BLaER1 (cell line): Measurements from ENCODE around the gene SALL3.
"Not testable (repeated sequence)": the region's sequence is repeated elsewhere in the genome, so short reads cannot be mapped to it uniquely, and the experiment has no call there.

Experiments
- H3K27ac ChIP-seq: shearing (Covaris generic); formaldehyde crosslinking; 2 replicates; pipeline ENCODE4 v1.8.1; 2022
- H3K27me3 ChIP-seq: shearing (Covaris generic); formaldehyde crosslinking; 2 replicates; pipeline ENCODE4 v1.8.1; 2022
- H3K36me3 ChIP-seq: shearing (Covaris generic); formaldehyde crosslinking; 2 replicates; pipeline ENCODE4 v1.8.1; 2022
- H3K4me1 ChIP-seq: shearing (Covaris generic); formaldehyde crosslinking; 2 replicates; pipeline ENCODE4 v1.8.1; 2022
- H3K4me2 ChIP-seq: shearing (Covaris generic); formaldehyde crosslinking; 2 replicates; pipeline ENCODE4 v1.8.1; 2022
- H3K4me3 ChIP-seq: shearing (Covaris generic); formaldehyde crosslinking; 2 replicates; pipeline ENCODE4 v1.8.1; 2022
- H3K9ac ChIP-seq: shearing (Covaris generic); formaldehyde crosslinking; 2 replicates; pipeline ENCODE4 v1.8.1; 2022
- H3K9me3 ChIP-seq: shearing (Covaris generic); formaldehyde crosslinking; 2 replicates; pipeline ENCODE4 v1.8.1; 2022
- H4K20me1 ChIP-seq: shearing (Covaris generic); formaldehyde crosslinking; 2 replicates; pipeline ENCODE4 v1.8.1; 2022
- Cebpa-rat ChIP-seq: shearing (Covaris generic); IDR thresholded peaks from 2 replicates; pipeline ENCODE4 v1.8.1; 2022

Gene SALL3

DNA sequence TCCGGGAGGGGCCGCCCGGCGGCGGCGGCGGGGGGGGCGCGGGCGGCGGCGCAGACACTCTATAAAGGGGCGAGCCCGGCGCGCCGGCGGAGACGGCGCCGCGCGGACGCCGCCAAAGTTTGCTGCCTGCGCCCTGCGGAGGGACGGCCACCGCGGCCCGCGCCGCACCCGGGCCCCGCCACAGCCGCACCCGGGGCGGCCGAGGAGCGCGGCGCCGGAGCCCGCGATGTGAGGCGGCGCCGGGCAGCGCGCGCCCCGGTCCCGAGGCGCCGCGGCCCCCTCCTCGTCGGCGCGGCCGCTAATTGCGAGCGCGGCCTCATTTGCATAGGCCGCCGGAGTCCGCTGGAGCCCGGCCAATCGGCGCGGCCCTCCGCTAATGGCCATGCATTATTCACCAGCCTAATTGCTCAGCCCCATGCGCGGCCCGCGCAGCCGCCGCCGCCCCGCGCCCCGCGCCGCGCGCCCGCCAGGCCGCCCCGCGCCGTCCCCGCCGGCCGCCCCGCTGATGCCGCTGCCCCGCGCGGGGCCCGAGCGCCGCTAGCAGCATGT is at the start of gene SALL3:
TSS of gene SALL3 (plus strand) at position 89 of the 549 bp plus-strand sequence. CDS start at position 546, 457 bp downstream.
- no peak for TF ChIP-seq Cebpa-rat

DNA sequence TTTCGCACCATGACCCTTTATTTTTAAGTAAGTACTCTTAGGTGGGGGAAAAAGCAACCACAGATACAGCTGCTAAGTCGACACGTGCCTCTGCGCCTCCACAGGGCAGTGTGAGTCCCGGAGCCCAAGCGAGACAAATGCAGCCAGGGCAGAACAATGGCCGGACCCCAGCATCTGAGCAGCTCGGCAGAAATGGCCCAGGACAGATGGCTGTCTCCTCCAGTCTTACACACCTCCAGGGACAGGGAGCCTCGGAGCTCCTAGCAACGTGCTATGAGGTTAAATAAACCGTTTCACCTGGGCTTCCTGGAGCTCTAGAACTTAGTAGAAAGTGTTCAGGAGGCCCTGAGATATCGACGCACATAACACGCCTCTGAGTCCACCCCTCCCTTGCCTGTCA is 47.3 kb upstream of the SALL3 start:
- H3K27ac ChIP-seq, result no peak overlapping the region
- no peak overlapping the region for H3K4me2 ChIP-seq
- no peaks in the 10 kb centered on the region for H3K36me3 ChIP-seq
- H4K20me1 ChIP-seq, result no peaks in the 10 kb centered on the region
- no peak for TF ChIP-seq Cebpa-rat
- peaks cover 12% of the 10 kb centered on the region for H3K4me1 ChIP-seq
- H3K9ac ChIP-seq, result no peak overlapping the region
- no peaks in the 10 kb centered on the region for H3K27me3 ChIP-seq
- no peak overlapping the region for H3K4me3 ChIP-seq
- H3K9me3 ChIP-seq, result peaks cover 16% of the 10 kb centered on the region; the same call in 1 of the 2 replicates

More for the DNA sequence above, at the start of gene SALL3:
- peaks cover 55% of the 10 kb centered on the region for H3K9me3 ChIP-seq
- no peak within 1 kb of the TSS for H3K4me2 ChIP-seq
- H3K27ac ChIP-seq, result no peak within 1 kb of the TSS
- no peaks in the 10 kb centered on the region for H3K4me1 ChIP-seq
- H3K27me3 ChIP-seq, result peaks cover 67% of the 10 kb centered on the region
- H3K9ac ChIP-seq, result no peak within 1 kb of the TSS
- peak within 1 kb of the TSS; percentile 35; the same call in 1 of the 2 replicates for H3K4me3 ChIP-seq
- no peaks in the 10 kb centered on the region for H4K20me1 ChIP-seq
- no peaks in the 10 kb centered on the region for H3K36me3 ChIP-seq

DNA sequence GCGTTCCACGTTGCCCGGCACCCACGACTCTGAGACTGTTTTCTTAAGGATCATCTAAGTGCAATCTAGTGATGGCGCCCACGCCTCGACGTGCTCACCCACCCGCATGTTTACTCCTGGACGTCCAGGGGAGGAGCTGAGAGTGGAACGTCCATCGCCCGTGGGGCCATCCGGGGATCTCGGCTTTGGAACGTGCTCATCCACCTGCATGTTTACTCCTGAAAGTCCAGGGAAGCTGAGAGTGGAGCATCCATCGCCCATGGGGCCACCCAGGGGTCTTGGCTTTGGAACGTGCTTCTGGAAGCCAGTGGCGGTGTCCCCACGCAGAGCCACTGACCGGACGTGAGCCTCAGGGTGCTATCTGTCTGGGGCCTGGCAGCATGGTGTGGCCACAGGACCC is 45.6 kb upstream of the SALL3 start:
- H3K9me3 ChIP-seq, result 0 out of 2 replicates have a peak, but pooled peaks cover under 1% of the 10 kb centered on the region
- H3K27ac ChIP-seq, result no peak overlapping the region
- H3K4me3 ChIP-seq, result no peak overlapping the region
- no peak overlapping the region for H3K9ac ChIP-seq
- H3K4me2 ChIP-seq, result no peak overlapping the region
- H3K4me1 ChIP-seq, result peaks cover 19% of the 10 kb centered on the region
- TF ChIP-seq Cebpa-rat, result no peak
- H4K20me1 ChIP-seq, result no peaks in the 10 kb centered on the region
- no peaks in the 10 kb centered on the region for H3K27me3 ChIP-seq
- no peaks in the 10 kb centered on the region for H3K36me3 ChIP-seq

DNA sequence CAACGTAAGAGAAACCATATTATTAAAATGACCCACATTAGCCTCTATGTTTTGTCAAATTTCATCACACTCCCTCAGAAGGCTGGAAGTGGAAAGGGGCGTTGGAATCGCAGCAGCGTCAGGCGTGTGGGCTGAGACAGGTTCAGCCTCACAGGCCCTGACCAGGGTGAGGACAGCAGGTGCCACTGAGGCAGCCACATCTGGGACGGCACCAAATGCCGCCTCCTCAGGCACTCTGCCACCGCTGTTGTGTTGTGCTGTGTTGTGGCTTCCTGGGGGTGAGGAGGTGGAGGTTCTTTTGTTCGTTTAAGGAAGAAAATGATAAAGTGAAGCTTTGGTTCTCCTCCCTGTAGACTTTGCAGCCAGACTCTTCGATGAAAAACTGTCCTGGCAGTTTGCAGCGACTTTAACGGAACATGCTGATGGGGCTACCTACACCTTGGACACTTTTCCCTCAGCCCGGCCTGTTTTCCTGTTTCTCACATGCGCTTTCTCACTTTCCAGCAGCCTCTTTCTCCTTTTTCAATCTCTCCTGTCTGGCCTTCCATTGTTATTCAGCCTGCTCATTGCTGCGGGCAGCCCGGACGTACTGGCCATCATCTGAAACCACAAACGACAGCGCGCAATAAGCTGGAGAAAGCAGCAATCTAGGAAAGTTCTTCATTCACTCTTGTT is 44.9 kb upstream of the SALL3 start:
- no peak overlapping the region for H3K4me3 ChIP-seq
- H3K27me3 ChIP-seq, result no peaks in the 10 kb centered on the region
- H3K9me3 ChIP-seq, result no peaks in the 10 kb centered on the region
- no peaks in the 10 kb centered on the region for H4K20me1 ChIP-seq
- H3K36me3 ChIP-seq, result no peaks in the 10 kb centered on the region
- no peak overlapping the region for H3K9ac ChIP-seq
- no peak for TF ChIP-seq Cebpa-rat
- H3K27ac ChIP-seq, result no peak overlapping the region
- peaks cover 26% of the 10 kb centered on the region for H3K4me1 ChIP-seq
- 0 out of 2 replicates have a peak overlapping the region, but pooled peaks have one; percentile 1 for H3K4me2 ChIP-seq

DNA sequence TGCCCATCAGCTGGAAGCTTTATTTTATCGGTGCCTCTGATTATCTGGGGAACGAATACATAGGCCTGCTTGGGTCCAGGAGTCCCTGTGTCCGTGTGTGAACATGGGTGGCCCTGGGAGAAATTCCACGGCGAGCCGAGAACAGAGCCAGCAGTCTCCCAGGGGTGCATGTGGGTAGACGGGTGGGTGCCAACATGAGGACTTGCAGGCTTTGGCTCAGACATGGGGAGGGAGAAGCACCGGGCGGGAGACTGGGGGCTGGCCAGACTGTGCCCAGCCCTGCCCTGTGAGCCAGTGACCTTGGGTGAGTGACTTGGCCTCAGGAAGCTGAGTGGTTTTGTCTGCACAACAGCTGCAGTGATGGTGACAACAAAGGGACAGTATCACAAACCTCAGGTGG is 44.2 kb upstream of the SALL3 start:
- H3K4me2 ChIP-seq, result no peak overlapping the region
- peaks cover 33% of the 10 kb centered on the region for H3K4me1 ChIP-seq
- no peak for TF ChIP-seq Cebpa-rat
- no peaks in the 10 kb centered on the region for H3K36me3 ChIP-seq
- H3K4me3 ChIP-seq, result no peak overlapping the region
- no peaks in the 10 kb centered on the region for H4K20me1 ChIP-seq
- H3K9ac ChIP-seq, result no peak overlapping the region
- H3K27me3 ChIP-seq, result no peaks in the 10 kb centered on the region
- no peak overlapping the region for H3K27ac ChIP-seq
- H3K9me3 ChIP-seq, result no peaks in the 10 kb centered on the region

DNA sequence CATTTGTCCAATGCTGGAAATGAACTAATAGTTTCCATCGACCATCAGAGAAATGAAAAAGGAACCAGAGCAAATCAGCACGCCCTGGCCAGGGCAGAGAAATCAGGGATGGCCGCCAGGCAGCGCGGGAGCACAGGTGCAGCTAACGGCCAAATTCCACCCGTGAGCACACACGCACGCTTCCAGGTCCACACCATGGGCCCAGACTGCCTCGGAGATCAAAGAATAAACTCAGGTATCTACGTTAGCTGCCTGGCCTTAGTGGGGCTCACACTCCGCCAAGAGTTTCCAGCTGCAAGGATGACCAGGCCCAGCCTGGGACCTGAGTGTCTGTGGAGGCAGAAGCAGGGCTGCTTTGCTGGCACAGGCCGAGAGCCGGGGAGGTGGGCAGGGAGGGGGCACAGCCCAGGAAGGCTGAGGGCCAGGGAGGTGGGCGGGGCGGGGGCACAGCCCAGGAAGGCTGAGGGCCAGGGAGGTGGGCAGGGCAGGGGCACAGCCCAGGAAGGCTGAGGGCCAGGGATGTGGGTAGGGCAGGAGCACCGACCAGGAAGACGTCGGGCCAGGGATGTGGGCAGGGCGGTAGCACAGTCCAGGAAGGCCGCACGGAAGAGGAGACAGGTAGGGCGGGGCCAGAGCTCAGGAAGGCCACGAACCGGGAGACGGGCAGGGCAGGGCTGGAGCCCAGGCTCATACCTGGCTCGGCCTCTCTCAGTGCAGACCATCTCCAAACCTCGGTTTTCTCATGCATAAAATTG is 43.2 kb upstream of the SALL3 start:
- no peak overlapping the region for H3K27ac ChIP-seq
- TF ChIP-seq Cebpa-rat, result no peak
- H3K4me1 ChIP-seq, result peaks cover 43% of the 10 kb centered on the region
- no peaks in the 10 kb centered on the region for H3K9me3 ChIP-seq
- H3K4me3 ChIP-seq, result no peak overlapping the region
- no peaks in the 10 kb centered on the region for H4K20me1 ChIP-seq
- no peak overlapping the region for H3K4me2 ChIP-seq
- no peaks in the 10 kb centered on the region for H3K27me3 ChIP-seq
- H3K9ac ChIP-seq, result no peak overlapping the region
- no peaks in the 10 kb centered on the region for H3K36me3 ChIP-seq

DNA sequence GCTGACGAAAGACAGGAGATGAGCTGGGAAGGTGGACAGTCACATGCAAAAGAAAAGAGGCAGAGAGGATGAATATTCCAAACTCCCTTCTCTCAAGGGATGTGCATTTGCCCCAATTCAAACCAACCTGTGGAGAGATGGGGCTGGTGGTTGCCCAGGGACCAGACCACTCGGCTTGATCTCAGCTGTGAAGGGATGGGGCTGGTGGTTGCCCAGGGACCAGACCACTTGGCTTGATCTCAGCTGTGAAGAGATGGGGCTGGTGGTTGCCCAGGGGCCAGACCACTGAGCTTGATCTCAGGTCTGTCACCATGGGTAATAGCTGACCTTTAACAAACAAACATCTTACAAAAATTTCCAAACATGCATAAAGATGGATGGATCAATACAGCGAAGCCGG is 42.5 kb upstream of the SALL3 start:
- H3K4me3 ChIP-seq, result no peak overlapping the region
- H3K36me3 ChIP-seq, result no peaks in the 10 kb centered on the region
- no peak overlapping the region for H3K4me2 ChIP-seq
- H3K4me1 ChIP-seq, result peaks cover 47% of the 10 kb centered on the region
- peaks cover 6% of the 10 kb centered on the region for H3K9me3 ChIP-seq
- no peak for TF ChIP-seq Cebpa-rat
- no peak overlapping the region for H3K9ac ChIP-seq
- no peak overlapping the region for H3K27ac ChIP-seq
- no peaks in the 10 kb centered on the region for H3K27me3 ChIP-seq
- no peaks in the 10 kb centered on the region for H4K20me1 ChIP-seq

DNA sequence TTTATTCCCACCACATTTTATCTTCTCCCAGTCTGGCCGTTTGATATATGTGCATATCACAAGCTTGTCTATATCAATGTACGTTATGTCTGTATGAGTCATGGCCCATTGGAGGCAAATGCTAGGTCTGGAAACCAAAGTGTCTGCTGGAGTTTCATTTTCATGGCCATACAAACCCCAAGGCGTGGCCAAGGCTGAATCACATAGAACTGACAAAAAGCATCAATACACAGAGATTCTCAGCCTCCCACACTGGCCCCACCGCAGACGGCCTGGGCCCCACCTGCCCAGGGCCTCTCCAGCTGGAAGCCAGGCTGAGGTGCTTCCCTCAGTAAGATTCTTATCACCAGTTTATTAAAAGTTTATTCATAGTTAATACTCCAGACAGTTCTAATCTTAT is 40.5 kb upstream of the SALL3 start:
- Histone ChIP-seq H3K36me3 (no peaks in the 10 kb centered on the region), H3K9ac (no peak overlapping the region), H3K4me3 (no peak overlapping the region), H3K4me1 (peaks cover 47% of the 10 kb centered on the region), H4K20me1 (no peaks in the 10 kb centered on the region), H3K4me2 (peak overlapping the region; percentile 68), H3K27ac (peak overlapping the region; percentile 80), H3K27me3 (no peaks in the 10 kb centered on the region), H3K9me3 (peaks cover 23% of the 10 kb centered on the region)
- TF ChIP-seq Cebpa-rat, result no peak

DNA sequence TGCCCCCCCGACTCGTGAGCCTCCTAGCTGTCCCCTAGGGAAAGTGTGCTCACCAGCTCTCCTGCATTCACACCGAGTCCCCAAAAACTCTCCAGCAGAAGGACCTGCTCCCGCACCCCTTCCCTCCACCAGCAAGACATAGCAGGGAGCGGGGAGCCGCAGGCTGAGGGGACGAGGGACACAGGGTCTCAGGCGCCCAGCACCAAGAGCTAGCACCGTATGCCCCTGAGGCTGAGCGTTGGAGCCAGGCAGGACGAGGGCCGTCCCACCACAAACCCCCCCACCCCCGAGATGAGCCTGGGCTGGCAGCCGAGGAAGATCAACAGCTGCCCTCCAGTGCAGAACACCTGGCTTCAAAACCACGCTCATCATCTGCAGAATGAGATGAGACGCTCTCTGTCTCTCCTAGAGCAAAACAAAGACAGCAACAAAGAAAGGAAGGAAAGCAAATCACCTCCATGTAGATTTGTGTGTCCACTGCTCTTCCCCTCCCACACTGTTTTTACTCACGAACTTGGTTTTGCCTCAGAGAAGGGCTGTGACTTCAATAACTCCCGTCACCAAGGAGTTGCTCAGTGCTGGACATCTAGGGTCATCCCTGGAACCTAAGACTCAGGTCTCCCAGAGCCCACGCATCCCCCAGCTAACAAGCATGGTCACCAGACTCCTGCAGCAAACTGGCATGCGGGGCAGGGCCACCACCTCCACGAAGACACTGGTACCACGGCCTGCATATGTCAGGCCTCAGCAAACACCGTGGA is 39.7 kb upstream of the SALL3 start:
- no peaks in the 10 kb centered on the region for H3K36me3 ChIP-seq
- H3K27me3 ChIP-seq, result no peaks in the 10 kb centered on the region
- H3K27ac ChIP-seq, result peak overlapping the region; percentile 80
- H3K9me3 ChIP-seq, result peaks cover 23% of the 10 kb centered on the region
- TF ChIP-seq Cebpa-rat, result no peak
- H3K4me1 ChIP-seq, result peaks cover 42% of the 10 kb centered on the region
- peak overlapping the region; percentile 68 for H3K4me2 ChIP-seq
- H3K4me3 ChIP-seq, result no peak overlapping the region
- H4K20me1 ChIP-seq, result no peaks in the 10 kb centered on the region
- peak overlapping the region; percentile 51 for H3K9ac ChIP-seq

DNA sequence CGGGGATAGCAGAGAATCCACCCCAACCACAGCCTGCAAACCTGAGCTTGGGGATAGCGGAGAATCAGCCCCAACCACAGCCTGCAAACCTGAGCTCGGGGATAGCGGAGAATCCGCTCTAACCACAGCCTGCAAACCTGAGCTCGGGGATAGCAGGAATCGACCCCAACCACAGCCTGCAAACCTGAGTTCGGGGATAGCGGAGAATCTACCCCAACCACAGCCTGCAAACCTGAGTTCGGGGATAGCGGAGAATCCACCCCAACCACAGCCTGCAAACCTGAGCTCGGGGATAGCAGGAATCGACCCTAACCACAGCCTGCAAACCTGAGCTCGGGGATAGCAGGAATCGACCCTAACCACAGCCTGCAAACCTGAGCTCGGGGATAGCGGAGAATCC is 37.4 kb upstream of the SALL3 start:
- not testable (repeated sequence) for H3K27ac ChIP-seq, H3K9ac ChIP-seq, H3K4me2 ChIP-seq, H4K20me1 ChIP-seq, H3K27me3 ChIP-seq, H3K4me3 ChIP-seq, H3K36me3 ChIP-seq
- H3K9me3 ChIP-seq, result peaks cover 23% of the 10 kb centered on the region
- H3K4me1 ChIP-seq, result peaks cover 41% of the 10 kb centered on the region
